Ovary (tissue), 3 donors: ENCODE results near the gene HS3ST6.

ENCODE experiments used
- EP300 ChIP-seq: sonication (generic); formaldehyde crosslinking; IDR thresholded peaks from one replicate; pipeline ENCODE4 v1.6.1; 2017; ENCODE audit warnings: antibody characterized with exemption
- POLR2A ChIP-seq: fragments of 450-650 bp; IDR thresholded peaks from one replicate; pipeline ENCODE4 v1.6.1; 2017; ENCODE audit warnings: antibody characterized with exemption, mild to moderate bottlenecking, moderate library complexity
- TF ChIP-seq, protein P1 (sequence below), 3 donors: fragments of 450-650 bp in 2 of 3; fragments of 200-600 bp in 1 of 3; IDR thresholded peaks; one replicate each; pipeline versions ENCODE4 v1.5.1 to v1.8.0; 2016 to 2022; ENCODE audit warnings: antibody characterized with exemption in 3 of 3, mild to moderate bottlenecking in 1 of 3
- donor health status: DM: no; HTN: no; CAD: no.

DNA sequence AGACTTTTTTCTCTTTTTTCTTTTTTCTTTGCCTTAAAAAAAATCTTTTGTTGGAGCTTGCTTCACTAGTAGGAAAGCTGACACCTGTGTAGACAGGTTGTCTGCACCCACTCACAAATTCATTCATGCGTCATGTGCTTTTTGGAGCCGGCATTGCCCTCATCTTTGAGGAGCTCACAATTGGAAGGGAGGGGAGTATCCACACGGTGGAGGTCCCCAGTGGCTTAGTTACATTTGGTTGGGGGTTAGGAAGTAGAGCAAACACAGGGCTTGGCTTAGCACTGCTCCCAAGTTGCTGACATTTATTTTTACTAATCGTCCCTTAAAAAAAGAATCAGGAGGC, 27.5 kb downstream of the HS3ST6 start:
- TF ChIP-seq POLR2A, result no peak
- TF ChIP-seq, protein P1, sequence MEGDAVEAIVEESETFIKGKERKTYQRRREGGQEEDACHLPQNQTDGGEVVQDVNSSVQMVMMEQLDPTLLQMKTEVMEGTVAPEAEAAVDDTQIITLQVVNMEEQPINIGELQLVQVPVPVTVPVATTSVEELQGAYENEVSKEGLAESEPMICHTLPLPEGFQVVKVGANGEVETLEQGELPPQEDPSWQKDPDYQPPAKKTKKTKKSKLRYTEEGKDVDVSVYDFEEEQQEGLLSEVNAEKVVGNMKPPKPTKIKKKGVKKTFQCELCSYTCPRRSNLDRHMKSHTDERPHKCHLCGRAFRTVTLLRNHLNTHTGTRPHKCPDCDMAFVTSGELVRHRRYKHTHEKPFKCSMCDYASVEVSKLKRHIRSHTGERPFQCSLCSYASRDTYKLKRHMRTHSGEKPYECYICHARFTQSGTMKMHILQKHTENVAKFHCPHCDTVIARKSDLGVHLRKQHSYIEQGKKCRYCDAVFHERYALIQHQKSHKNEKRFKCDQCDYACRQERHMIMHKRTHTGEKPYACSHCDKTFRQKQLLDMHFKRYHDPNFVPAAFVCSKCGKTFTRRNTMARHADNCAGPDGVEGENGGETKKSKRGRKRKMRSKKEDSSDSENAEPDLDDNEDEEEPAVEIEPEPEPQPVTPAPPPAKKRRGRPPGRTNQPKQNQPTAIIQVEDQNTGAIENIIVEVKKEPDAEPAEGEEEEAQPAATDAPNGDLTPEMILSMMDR (IDR thresholded peaks at IDR 0.05), result no peak
- no peak for TF ChIP-seq EP300
